ENCODE measurements around the gene FCN1.
"Not testable (repeated sequence)": the region's sequence is repeated elsewhere in the genome, so short reads cannot be mapped to it uniquely, and the experiment has no call there.

The FCN1 gene

GRCh38 chr9:134870746-134871662 lies 46.7 kb downstream of the FCN1 start:
- no peak for DNase-seq

- DNase-seq, result no peak
Observed at GRCh38 chr9:134870301-134870694, 47.4 kb downstream of the FCN1 start.

GRCh38 chr9:134869554-134870300 lies 48.0 kb downstream of the FCN1 start:
- no peak for DNase-seq

- no peak for DNase-seq
Observed at GRCh38 chr9:134868751-134869553, 48.8 kb downstream of the FCN1 start.

GRCh38 chr9:134867917-134868750 lies 49.6 kb downstream of the FCN1 start:
- no peak for DNase-seq

- DNase-seq, result no peak
Observed at GRCh38 chr9:134864821-134865190, 52.9 kb downstream of the FCN1 start.

- DNase-seq, result no peak
Observed at GRCh38 chr9:134863941-134864820, 53.5 kb downstream of the FCN1 start.

GRCh38 chr9:134863306-134863902 lies 54.3 kb downstream of the FCN1 start:
- DNase-seq, result no peak

GRCh38 chr9:134861595-134862334 lies 55.9 kb downstream of the FCN1 start:
- DNase-seq, result no peak

- no peak for DNase-seq
Observed at GRCh38 chr9:134860510-134860909, 57.2 kb downstream of the FCN1 start.

- no peak for DNase-seq
Observed at GRCh38 chr9:134858051-134858841, 59.5 kb downstream of the FCN1 start.

- not testable (repeated sequence) for DNase-seq
Observed at GRCh38 chr9:134857451-134857850, 60.3 kb downstream of the FCN1 start.

- no peak for DNase-seq
Observed at GRCh38 chr9:134855900-134856377, 61.8 kb downstream of the FCN1 start.

Data from NCI-H774 (cell line).